GM19193 (cell line): ENCODE measurements around the gene KIRREL3.

Source experiments
- POLR2A ChIP-seq: IDR thresholded peaks from 4 replicates; pipeline ENCODE4 v1.6.1; 2011; ENCODE audit not compliant: insufficient read depth, insufficient read length; ENCODE audit errors: extremely low read depth

Gene KIRREL3

GRCh38 chr11:126755526-126755925 is 245.0 kb downstream of the KIRREL3 start:
- TF ChIP-seq POLR2A = no peak

GRCh38 chr11:126754591-126755426 is 245.8 kb downstream of the KIRREL3 start:
- TF ChIP-seq POLR2A = no peak

- TF ChIP-seq POLR2A = no peak
Measured at GRCh38 chr11:126753990-126754389, 246.6 kb downstream of the KIRREL3 start.

- TF ChIP-seq POLR2A = no peak
Measured at GRCh38 chr11:126751242-126751641, 249.3 kb downstream of the KIRREL3 start.

- TF ChIP-seq POLR2A = no peak
Measured at GRCh38 chr11:126748793-126749192, 251.8 kb downstream of the KIRREL3 start.

- no peak for TF ChIP-seq POLR2A
Measured at GRCh38 chr11:126748100-126748791, 252.3 kb downstream of the KIRREL3 start.

- TF ChIP-seq POLR2A = no peak
Measured at GRCh38 chr11:126747315-126747714, 253.3 kb downstream of the KIRREL3 start.

- TF ChIP-seq POLR2A = no peak
Measured at GRCh38 chr11:126746443-126746842, 254.1 kb downstream of the KIRREL3 start.

GRCh38 chr11:126744699-126745098 is 255.9 kb downstream of the KIRREL3 start:
- TF ChIP-seq POLR2A = no peak

- TF ChIP-seq POLR2A = no peak
Measured at GRCh38 chr11:126743628-126744027, 256.9 kb downstream of the KIRREL3 start.

GRCh38 chr11:126742582-126742981 is 258.0 kb downstream of the KIRREL3 start:
- no peak for TF ChIP-seq POLR2A

GRCh38 chr11:126740846-126741245 is 259.7 kb downstream of the KIRREL3 start:
- no peak for TF ChIP-seq POLR2A

GRCh38 chr11:126739499-126740145 is 260.9 kb downstream of the KIRREL3 start:
- no peak for TF ChIP-seq POLR2A

GRCh38 chr11:126738295-126739031 is 262.1 kb downstream of the KIRREL3 start:
- TF ChIP-seq POLR2A = no peak
